Measurements from ENCODE around the gene MAST1.

- TF ChIP-seq CTCF (IDR thresholded peaks at IDR 0.05 in 4 of 5, conservative IDR thresholded peaks at IDR 0.05 in 1 of 5) (no peak), POLR2A (IDR thresholded peaks at IDR 0.05) (no peak)
Observed at GRCh38 chr19:12815088-12815487, 23.2 kb upstream of the MAST1 start.
